HG03060 (cell line): ENCODE results near the gene FAM20A.
"Not testable (repeated sequence)": the region's sequence is repeated elsewhere in the genome, so short reads cannot be mapped to it uniquely, and the experiment has no call there.

Experiments used
- ATAC-seq: cut with Tn5 transposase; IDR thresholded peaks from one replicate; pipeline ENCODE4 v1.9.1; 2021; ENCODE audit warnings: low read depth, moderate number of reproducible peaks; ENCODE audit not compliant: unreplicated experiment

Gene FAM20A

DNA sequence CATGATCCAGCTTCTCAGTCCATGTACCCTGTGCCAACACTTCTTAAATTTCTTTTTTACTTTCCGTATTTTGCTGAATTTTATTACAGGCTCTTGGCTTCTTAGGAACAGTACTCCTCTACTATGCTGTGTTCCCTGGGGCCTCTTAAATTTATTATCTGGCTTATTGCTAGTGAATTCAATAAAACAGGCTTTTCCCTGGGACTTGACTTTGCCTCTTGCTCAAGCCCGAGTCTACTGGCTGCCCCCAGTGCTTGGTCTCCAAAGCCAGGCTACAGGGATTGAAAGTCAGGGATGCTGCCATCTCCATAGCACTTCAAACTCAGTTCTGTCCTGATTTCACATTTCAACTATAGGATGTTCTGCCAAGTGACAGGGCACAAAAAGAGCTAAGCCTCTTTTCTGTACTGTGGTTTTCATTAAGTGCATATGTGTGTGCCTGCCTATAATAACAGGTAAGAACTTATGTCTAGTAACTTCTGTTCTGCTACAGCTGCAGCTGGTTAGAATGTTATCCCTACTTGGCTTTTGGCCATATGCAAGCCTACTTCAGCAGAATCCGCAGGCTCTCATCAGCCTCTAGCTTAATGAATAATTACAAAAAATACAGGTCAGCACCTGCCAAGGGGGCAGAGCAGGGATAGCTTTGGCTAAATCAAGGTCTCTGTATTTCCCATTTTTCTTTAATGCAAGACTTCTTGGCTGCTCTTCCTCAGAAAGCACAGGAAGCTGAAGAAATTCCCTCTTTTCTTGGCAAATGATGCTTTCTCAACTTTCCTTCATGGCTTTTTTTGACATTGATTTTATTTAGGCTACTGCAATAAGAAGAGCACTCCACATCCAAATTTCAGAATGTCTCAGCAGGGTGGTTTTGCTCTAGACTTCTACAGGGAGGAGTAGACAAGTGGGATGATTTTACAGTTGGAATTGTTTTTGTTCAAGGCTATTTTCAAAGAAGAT, 8.2 kb downstream of the FAM20A start:
- no peak for ATAC-seq

DNA sequence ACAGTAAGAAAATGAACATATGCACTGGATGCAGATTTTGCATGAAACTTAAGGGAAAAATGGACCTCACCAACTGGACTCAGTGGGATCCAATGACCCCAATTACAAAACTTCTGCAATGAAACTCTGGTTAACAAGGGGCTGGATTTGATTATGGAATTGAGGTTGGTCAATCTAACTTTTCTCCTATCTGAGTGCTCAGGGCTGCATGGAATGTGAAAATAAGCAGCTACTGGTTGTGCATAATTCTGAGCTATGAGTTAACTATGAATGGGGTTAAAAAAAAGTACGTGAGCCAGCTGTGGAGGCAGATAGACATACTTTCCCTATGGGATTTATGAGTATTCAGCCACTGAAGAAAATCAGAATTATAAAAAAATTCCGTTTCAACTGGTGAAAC, 9.2 kb downstream of the FAM20A start:
- no peak for ATAC-seq

DNA sequence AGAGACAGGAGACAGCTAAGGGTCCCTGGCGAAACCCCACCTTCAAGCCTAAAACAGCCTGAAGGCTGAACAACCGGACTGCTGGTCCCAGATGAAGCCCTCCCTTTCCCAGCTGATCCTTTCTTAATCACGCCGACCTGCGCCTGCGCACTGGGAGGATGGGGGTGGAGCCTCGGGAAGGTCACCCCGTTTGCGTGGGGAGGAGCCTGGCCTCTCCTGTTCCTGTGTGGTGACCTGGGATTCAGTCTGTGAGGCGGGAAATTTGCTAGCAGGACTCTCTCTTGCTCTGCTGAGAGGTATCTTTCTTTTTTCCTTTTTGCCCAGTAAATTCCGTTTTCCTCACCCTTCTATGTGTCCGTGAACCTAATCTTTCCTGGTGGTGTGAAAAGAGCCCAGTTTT, 9.6 kb downstream of the FAM20A start:
- ATAC-seq, result no peak

DNA sequence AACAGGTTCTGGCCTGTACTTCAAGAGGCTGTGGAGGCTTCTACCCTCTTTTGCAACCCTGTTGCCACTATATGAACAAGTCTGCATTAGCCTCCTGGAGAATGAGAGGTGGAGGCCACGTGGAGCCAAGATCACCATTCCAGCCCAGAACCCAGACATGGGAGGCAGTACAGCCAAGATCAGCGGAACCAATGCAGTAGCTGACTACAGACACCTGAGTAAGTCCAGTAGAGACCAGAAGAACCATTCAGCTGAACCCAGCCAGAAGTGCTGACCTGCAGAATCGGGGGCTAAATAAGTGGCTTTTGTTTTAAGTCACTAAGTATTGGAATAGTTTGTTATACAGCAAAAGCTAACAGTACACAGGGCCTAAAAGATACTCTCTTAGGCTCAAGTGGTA, 12.1 kb downstream of the FAM20A start:
- no peak for ATAC-seq

DNA sequence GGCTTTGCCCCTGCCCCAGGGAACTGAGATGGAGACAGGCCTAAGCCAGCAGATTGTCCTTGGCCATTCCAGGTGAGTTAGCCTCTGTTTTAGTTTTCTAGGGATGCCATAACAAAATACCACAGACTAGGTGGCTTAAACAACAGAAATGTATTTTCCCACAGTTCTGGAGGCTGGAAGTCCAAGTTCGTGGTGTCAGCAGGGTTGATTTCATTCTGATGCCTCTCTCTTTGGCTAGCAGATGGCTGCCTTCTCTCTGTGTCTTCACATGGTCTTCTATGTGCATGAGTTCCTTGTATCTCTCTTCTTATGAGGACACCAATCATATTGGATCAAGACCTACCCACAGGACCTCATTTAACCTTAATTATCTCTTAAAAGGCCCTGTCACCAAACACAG, 12.8 kb downstream of the FAM20A start:
- ATAC-seq, result no peak

DNA sequence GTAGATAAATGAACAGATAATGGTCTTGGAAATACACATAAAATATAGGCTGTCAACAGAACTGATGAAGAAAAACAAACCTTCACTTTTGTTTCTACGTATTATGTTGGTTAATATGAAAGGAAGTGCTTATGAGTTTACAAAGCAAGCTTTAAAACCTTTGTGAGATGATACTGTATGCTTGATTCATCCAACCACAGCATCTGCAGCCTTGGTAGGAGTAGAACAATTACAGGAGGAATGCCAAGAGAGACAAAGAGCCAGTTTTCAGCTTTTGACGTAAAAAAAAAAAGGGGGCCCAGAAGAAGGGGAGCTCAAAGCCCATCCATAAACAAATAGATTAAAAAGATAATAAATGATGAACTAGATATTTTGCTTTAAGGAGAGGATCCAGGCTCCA, 13.3 kb downstream of the FAM20A start:
- ATAC-seq, result no peak

DNA sequence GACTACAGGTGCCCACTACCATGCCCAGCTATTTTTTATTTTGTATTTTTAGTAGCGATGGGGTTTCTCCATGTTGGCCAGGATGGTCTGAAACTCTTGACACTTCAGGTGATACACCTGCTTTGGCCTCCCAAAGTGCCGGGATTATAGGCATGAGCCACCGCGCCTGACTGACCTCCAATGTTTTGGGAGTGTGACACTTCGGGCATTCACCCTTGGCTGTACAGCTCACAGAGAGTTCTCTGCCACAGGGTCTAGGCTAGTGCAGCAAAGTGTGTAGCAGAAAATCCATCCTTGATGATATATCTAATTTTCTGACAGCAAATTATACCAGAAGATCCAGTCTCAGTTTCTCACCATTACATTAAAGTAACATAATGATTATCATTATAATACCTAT, 14.1 kb downstream of the FAM20A start:
- no peak for ATAC-seq

DNA sequence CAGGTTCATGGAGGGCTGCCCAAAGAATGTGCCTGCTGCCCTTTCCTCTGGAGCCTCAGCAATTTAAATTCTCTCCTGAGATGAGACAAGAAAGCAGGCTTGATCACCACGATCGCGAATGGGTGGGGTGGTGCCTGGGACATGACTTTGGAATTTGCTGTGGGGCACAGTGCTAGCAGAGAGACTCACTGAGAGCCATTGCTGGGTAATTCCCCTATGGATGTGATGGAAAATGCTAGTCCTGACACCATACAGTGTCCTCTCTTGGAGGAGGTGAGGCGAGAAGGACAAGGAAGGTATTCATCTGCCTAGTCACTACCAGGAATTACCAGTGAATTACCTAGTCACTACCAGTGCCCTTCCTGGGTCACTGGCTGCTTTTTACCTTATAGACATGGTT, 15.5 kb downstream of the FAM20A start:
- no peak for ATAC-seq

DNA sequence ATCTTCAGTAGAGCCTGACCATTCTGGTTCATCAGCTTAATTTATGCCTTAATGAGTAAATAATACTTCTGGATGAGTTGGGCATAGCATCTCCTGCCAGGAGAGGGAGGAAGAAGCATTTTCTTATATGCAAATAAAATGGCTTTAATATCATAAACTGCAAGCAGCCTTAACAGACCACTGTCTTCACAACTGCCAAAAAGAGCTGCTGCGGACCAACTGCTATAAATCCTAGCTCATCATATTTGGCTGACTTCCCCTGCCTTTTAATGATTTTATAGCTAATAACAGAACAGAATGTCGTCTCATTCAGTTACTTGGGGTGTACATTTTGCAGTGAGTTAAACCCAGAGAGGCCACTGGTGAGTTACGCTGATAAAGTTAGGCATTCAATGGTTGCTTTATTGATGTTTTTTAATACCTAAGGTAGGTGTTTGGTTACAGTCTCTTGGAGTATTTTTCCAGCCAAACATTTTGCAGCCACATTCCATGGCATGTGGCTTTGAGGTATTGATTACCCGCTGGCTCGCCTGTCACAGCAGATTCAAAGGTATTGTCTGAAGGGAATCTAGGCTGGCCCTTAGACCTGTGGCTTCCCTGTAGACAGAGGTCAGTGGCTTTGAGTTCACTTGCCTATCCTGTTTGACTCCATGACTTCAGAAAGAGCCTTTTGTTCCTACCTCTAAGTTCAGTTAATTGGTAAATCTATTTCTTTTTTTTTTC, 16.4 kb downstream of the FAM20A start:
- no peak for ATAC-seq

DNA sequence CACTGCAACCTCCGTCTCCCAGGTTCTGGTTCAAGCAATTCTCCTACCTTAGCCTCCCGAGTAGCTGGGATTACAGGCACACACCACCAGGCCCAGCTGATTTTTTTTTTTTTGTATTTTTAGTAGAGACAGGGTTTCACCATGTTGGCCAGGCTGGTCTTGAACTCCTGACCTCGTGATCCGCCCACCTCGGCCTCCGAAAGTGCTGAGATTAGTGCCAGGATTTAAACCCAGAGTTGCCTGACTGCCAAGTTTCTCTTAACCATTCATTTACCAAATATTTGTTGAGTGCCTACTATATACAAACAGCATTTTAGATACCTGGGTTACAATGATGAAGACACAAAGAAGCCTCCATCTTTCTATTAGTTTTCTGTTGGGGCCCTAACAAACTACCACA, 18.3 kb downstream of the FAM20A start:
- ATAC-seq, result not testable (repeated sequence)

DNA sequence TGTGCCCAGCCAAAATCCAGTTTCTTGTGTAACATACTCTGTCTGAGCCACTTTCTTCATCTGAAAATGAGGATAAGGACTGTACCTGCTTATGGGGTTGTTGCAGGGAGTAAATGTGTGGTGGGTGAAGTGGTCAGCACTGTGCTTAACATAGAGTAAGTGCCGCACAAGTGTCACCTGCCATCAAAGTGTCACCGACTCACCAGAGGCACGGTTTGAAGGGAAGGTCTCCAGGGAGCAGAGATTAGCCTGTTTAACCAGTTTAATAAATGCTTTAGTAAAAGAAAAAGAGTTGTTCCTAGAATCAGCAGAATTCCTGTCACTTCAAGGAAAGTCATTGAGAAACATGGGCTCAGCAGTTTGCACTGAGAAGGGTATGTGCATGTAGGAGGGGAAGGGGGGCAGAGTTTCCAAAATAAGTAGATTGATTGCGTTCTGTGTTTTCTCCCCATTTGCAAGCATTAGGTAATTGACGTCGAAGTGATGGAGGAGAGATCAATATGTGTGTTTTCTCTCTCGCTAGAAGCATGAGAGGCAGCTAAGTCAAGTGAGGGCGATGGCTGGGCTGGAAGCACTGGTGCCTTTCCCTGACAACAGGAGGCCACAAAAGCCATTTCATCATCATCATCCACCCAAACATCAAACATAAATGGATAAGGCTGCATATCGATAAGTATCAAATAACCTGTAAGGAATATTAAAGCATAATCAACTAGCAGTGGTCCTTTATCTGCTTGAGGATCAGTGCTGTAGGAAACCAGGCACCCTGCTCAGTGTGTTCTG, 19.1 kb downstream of the FAM20A start:
- no peak for ATAC-seq

DNA sequence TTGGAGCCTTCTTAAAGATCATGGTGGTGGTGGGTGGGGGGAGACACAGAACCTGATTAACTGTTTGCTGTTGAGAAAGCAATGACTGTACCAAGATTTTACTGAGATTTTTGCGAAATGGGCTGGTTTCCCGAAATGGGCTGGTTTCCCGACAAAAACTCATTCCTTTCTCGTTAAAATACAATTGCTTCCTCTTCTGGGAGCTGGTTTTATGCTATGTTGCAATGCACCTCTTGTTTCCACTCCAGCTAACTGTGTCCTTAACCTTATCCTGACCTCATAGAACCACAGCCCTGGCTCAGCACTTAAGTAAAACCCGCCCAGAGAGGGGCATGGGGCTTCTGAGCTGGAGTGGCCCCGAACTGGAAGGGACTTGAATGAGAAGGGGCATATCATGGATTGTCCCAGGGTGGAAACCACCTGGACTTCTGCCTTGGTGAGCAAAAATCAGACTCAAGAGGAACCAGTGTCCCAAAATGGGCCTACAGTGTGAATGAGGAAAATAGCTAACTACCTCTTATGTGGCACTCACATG, 20.9 kb downstream of the FAM20A start:
- ATAC-seq, result no peak

DNA sequence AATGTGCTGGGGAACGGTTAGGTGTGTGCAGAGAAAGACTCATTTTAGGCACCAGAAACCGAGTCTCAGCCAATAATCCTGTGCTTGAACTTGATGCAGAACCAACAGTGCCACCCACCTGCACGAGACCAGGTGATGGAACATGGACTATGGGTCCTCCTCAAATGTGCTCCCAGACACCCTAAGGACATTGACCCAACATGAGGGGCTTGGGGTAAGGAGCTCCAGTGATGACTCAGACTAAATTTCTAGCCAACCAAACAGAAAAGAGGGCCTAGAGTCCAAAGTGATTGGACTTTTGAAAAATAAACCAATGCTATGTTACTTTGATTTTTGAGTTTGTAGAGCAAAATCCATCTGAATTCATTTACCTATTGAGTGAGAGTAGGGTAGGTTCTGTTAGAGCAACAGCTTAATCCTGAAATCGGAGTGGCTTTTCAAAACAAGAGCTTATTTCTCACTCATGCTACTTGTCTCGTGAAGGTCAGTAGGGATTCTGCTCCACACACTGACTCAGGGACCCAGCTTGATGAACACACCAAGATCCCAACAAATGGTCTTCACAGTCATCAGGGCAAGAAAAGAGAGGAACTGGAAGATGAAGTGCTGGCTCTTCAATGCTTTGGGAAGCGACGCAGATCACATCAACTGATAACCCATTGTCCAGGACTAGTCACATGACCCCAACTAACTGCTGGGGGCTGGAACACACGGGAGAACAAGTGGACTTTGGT, 21.8 kb downstream of the FAM20A start:
- ATAC-seq, result no peak

DNA sequence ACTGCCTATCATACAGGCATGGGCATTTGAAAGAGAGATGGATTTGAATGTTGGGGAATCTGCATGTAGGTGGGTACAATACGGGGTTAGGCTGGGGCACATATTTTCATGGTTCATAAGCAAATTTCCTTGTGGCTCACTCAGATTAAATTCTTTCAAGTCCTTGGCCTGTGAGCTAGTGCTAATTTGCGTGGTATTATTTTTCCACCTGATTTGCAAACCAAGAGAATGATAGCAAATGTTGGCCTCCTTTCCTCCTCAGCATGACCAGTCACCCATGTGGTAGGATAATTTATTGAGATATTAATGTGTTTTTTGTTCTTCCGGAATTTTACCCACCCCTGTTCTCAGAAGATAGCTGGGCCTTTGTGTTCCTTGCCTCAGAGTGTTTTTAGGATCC, 22.9 kb downstream of the FAM20A start:
- no peak for ATAC-seq

DNA sequence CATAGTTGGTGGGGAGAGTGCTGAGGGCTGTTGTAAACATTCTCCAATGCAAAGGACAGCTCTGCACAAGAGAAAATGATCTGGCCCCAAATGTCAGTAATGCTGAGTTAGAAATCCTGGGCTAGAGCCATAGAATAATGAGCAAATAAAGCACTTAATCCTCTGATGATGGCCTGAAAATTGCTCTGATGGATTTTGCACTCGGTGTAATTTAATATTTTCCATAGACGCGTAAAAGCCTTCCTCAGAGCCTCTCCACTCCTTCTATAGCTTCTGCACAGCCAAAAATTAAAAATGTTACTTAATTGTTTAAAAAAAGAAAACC, 23.7 kb downstream of the FAM20A start:
- ATAC-seq, result no peak

DNA sequence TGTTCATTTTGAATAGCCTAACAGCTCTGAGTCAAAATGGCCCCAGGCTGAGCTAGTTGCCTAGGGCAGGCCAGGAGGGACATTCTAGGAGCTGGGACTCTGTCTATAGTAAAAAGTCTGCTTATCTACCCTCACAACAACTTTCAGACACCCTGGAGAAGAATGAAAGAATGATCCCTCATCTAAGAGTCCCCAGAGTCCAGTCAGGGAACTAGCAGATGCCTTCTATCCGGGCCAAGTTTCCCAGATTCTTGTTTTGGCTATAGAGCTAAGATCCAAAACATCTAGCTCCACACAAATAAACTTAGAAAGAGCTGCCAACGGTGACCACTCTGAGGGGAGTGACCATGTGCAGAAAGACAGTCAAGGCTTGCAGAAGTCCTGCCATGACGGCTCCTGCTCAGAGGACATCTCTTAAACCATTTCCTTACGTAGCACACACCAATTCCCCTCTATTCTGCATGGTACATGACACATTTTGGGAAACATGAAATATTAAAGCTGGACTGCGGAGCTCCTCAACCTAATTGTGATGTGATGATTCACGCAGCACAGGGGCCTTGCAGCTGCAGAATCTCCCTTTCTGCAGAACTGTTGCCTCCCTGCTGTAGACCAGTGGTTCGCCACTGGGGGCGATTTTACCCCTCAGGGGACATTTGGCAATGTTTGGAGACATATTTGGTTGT, 24.2 kb downstream of the FAM20A start:
- no peak for ATAC-seq

DNA sequence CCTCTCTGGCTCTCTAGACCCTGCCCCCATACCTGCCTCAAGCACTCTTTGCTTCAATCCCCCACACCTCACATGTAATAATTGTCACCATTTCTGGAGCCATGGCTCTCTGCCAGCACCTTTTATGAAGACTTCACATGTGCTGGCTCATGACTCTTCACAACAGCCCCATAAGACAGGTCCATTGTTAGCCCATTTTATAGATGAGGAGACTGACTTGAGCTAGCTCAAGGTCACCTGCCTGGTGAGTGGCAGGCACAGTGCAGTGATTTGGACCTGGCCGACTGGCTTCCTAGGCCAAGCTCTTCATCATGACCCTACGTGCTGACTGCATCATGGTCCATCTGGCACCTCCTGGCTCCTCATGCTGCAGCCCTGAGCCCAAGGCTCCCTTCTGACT, 25.0 kb downstream of the FAM20A start:
- no peak for ATAC-seq

DNA sequence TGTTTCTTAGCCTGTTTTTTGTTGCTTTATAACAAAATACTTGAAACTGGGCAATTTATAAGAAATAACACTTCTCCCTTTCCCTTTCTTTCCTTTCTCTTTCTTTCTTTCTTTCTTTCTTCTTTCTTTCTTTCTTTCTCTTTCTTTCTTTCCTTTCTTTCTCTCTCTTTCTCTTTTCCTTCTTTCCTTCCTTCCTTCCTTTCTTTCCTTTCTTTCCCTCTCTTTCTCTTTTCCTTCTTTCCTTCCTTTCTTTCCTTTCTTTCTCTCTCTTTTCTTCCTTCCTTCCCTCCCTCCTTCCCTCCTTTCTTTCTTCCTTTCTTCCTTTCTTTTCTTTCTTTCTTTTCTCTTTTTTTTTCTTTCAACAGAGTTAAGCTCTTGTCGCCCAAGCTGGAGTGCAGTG, 27.8 kb downstream of the FAM20A start:
- ATAC-seq, result no peak

DNA sequence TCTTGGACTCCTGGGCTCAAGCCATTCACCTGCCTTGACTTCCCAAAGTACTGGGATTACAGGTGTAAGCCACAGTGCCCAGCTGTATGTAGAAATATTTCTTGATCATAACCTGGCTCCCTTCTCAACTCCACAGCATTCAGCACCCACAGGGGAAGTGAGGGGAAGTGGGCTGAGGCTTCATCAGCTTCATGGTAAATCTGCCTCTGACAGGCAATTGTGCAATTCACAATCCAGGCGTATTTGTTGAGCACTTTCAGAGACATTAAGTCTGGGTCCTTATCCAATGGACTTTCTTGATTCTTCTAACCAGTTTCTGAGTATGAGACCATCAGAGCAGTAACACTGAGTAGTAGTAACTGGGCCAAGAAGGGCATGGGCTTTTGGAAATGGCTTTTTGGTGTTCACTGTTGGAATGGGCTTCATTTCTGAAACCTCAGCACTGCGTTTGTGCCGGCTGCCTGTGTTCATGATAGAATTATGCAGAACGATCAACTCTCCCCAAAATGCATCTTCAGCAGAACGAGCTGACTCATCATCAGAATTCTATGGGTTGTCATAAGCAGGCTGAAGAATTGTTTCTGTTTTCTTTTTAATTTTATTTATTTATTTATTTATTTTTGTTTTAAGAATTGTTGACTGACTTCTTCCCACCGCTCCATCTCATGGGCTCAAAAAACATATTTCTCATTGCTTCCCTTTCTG, 28.9 kb downstream of the FAM20A start:
- no peak for ATAC-seq
